Measurements from ENCODE around the gene CDKN2B. TPM values are rescaled to one million over a fixed set of nuclear protein-coding genes. Genes with fewer than 3 reads are reported as not detected.

The CDKN2B gene
- total RNA-seq, 1 experiment from 2014 or later, result 30.4 TPM

GRCh38 chr9:21969011-21969940 is 39.8 kb downstream of the CDKN2B start:
- Mint-ChIP-seq H3K4me3 (ENCODE audit: low read depth, unreplicated experiment) (no peak overlapping the region), H3K4me1 (ENCODE audit: low read depth, unreplicated experiment) (peaks cover 30% of the 10 kb centered on the region), H3K27me3 (ENCODE audit: unreplicated experiment) (no peaks in the 10 kb centered on the region), H3K27ac (ENCODE audit: unreplicated experiment) (peak overlapping the region; percentile 43), H3K9me3 (ENCODE audit: low read depth, unreplicated experiment) (no peaks in the 10 kb centered on the region), H3K36me3 (ENCODE audit: insufficient read depth, unreplicated experiment) (peaks cover 93% of the 10 kb centered on the region)
- CTCF ChIA-PET, result interaction anchor here (0.7 kb wide), 2 partner anchors 12 to 133 kb away, joined by 3 to 5 read pairs; no protein-coding TSS in a partner anchor
- DNase-seq, result no peak
- no peak for TF ChIP-seq CTCF (IDR thresholded peaks at IDR 0.05; ENCODE audit: unreplicated experiment)
- no TSS peak for BruUV-seq (replicated peaks)
- intact Hi-C loops (cut with micrococcal nuclease; ENCODE audit: unreplicated experiment), result no loop called here

- Mint-ChIP-seq H3K27me3 (ENCODE audit: unreplicated experiment) (no peaks in the 10 kb centered on the region), H3K27ac (ENCODE audit: unreplicated experiment) (peak overlapping the region; percentile 43), H3K4me3 (ENCODE audit: low read depth, unreplicated experiment) (no peak overlapping the region), H3K36me3 (ENCODE audit: insufficient read depth, unreplicated experiment) (peaks cover 85% of the 10 kb centered on the region), H3K4me1 (ENCODE audit: low read depth, unreplicated experiment) (peaks cover 30% of the 10 kb centered on the region), H3K9me3 (ENCODE audit: low read depth, unreplicated experiment) (no peaks in the 10 kb centered on the region)
- no TSS peak for BruUV-seq (replicated peaks)
- no peak for DNase-seq
- intact Hi-C loops (cut with micrococcal nuclease; ENCODE audit: unreplicated experiment), result no loop called here
- TF ChIP-seq CTCF (IDR thresholded peaks at IDR 0.05; ENCODE audit: unreplicated experiment), result no peak
- CTCF ChIA-PET, result no interaction called here
Observed at GRCh38 chr9:21968331-21969010, 40.6 kb downstream of the CDKN2B start.

GRCh38 chr9:21967702-21968101 is 41.4 kb downstream of the CDKN2B start:
- no peaks in the 10 kb centered on the region for H3K9me3 Mint-ChIP-seq (ENCODE audit: low read depth, unreplicated experiment)
- TF ChIP-seq CTCF (IDR thresholded peaks at IDR 0.05; ENCODE audit: unreplicated experiment), result no peak
- no peaks in the 10 kb centered on the region for H3K27me3 Mint-ChIP-seq (ENCODE audit: unreplicated experiment)
- BruUV-seq (replicated peaks), result no TSS peak
- H3K4me1 Mint-ChIP-seq (ENCODE audit: low read depth, unreplicated experiment), result peaks cover 30% of the 10 kb centered on the region
- intact Hi-C loops (cut with micrococcal nuclease; ENCODE audit: unreplicated experiment), result no loop called here
- no peak overlapping the region for H3K4me3 Mint-ChIP-seq (ENCODE audit: low read depth, unreplicated experiment)
- no peak overlapping the region for H3K27ac Mint-ChIP-seq (ENCODE audit: unreplicated experiment)
- CTCF ChIA-PET, result no interaction called here
- no peak for DNase-seq
- H3K36me3 Mint-ChIP-seq (ENCODE audit: insufficient read depth, unreplicated experiment), result peaks cover 79% of the 10 kb centered on the region

- H3K36me3 Mint-ChIP-seq (ENCODE audit: insufficient read depth, unreplicated experiment), result peaks cover 73% of the 10 kb centered on the region
- CTCF ChIA-PET, result no interaction called here
- H3K27ac Mint-ChIP-seq (ENCODE audit: unreplicated experiment), result no peak overlapping the region
Observed at GRCh38 chr9:21967169-21967568, 41.9 kb downstream of the CDKN2B start.

More at GRCh38 chr9:21967169-21967568, 41.9 kb downstream of the CDKN2B start:
- TF ChIP-seq CTCF (IDR thresholded peaks at IDR 0.05; ENCODE audit: unreplicated experiment), result no peak
- no peak overlapping the region for H3K4me3 Mint-ChIP-seq (ENCODE audit: low read depth, unreplicated experiment)
- H3K27me3 Mint-ChIP-seq (ENCODE audit: unreplicated experiment), result no peaks in the 10 kb centered on the region
- peaks cover 26% of the 10 kb centered on the region for H3K4me1 Mint-ChIP-seq (ENCODE audit: low read depth, unreplicated experiment)
- no peaks in the 10 kb centered on the region for H3K9me3 Mint-ChIP-seq (ENCODE audit: low read depth, unreplicated experiment)
- intact Hi-C loops (cut with micrococcal nuclease; ENCODE audit: unreplicated experiment), result no loop called here
- no peak for DNase-seq
- BruUV-seq (replicated peaks), result no TSS peak
